ENCODE data around the gene SPTBN1.
"Not testable (repeated sequence)": the region's sequence is repeated elsewhere in the genome, so short reads cannot be mapped to it uniquely, and the experiment has no call there.

SPTBN1 gene

DNA sequence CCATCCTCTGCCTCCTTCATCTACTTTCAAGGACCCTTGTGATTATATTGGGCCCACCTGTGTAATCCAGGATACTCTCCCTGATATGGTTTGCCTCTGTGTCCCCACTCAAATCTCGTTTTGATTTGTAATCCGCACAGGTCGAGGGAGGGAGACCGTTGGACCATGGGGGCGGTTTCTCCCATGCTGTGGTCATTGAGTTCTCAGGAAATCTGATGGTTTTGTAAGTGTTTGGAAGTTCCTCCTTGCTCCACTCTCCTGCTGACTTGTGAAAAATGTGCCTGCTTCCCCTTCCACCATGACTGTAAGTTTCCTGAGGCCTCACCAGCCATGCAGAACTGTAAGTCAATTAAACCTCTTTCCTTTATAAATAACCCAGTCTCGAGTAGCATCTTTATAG is 225.3 kb downstream of the SPTBN1 start:
- no peak for DNase-seq

DNA sequence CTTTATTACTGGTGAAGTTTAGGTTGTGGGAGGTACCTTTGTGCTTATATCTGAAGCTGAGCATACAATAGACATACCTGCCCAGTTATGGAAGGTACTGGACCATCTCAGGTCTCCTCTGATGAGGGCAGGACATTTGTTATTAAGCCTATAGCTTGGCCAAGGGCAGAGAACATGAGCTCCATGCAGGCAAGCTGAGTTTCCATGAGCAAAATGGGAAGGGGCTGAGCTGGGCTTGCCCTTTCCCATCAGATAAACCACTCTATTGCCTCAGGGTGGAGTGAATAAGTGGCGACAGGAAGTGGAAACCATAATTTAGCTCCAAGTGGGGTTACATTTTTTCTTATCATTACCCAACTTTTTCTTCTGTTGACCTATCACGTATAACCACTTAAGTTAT is 227.5 kb downstream of the SPTBN1 start:
- DNase-seq = no peak

DNA sequence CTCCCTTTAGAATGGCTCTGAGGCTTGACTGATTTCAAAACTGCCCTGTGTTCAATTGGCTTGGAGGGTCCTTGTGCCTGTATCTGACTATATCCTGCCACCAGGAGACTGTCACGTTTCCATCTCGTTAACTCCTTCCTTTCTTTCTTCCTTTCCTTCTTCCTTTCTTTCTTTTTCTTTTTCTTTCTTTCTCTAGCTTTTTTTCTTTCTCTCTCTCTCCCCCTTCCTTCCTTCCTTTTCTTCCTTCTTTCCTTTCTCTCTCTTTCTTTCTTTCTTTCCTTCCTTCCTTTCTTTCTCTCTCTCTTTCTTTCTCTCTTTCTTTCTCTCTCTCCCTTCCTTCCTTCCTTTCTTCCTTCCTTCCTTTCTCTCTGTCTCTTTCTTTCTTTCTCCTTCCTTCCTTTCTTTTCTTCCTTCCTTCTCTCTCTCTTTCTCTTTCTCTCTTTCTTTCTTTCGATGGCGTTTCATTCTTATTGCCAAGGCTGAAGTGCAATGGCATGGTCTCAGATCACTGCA is 229.2 kb downstream of the SPTBN1 start:
- no peak for DNase-seq

DNA sequence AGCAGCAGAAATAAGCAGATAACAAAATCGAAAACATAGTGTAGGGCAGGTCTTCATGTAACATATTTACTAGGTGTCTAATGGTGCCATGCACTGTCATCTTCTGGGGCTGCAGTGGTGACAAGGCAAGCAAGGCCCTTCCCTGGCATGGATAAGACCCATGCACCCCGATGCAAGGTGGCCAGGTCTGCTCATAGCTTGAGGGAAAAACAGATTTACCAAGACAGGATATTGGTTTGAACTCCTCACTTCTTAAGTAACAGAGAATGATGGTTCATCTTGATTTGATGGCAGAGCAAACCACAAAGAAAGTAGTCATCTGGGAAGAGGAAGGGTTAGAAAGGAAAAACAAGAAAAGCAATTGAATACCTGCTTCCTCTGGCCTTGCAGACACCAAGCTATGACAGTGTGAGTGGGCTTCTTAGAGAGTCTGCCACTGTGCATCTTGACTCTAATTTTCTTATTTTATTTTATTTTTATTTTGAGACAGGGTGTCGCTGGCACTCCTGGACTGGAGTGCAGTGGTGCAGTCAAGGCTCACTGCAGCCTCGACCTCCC is 231.5 kb downstream of the SPTBN1 start:
- no peak for DNase-seq

DNA sequence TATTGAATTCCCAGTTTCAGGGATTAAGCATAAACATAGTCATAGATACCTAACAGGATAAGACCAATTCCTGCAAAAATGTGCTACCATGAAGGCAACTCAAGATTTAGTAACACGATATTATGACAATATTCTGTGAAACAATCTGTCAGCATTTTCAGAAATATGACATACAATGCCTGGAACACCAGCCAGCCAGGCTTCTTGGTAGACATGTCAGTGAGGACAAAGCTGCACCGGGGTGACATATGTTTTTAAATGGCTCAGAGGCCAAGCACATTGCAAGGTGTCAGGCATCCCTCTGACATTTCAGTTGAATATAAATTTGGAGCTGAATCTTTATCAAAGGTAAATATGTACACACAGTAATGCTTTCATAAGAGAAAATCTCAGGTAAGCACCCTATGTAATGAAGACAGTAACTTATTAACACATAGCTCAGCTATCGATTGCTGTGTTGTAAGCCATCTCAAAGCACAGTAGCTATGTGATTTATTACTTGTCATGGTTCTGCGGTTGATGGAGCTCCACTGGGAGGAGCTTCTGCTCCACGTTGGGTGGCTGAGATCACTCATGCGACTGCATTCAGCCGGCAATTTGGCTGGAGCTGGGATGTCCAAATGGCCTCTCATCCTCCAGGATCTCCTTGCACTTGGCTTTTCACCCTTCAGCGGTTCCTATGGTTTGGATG is 235.5 kb downstream of the SPTBN1 start:
- no peak for DNase-seq

DNA sequence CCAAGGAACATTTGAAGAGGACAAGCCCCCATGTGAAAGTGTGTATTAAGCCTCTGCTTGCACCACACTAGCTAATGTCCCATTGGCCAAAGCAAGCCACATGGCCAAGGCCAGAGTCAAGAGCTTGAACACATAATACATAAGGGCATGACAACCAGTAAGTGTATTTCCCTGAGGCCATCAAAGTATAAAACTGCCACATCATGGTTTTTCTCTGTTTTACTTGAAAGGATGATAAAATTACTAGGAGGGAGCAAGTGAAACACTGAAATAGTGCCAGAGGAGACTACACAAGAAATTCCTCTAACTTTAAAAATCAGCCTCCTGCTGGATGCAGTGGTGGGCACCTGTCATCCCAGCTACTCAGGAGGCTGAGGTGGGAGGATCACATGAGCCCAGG is 236.4 kb downstream of the SPTBN1 start:
- no peak for DNase-seq

DNA sequence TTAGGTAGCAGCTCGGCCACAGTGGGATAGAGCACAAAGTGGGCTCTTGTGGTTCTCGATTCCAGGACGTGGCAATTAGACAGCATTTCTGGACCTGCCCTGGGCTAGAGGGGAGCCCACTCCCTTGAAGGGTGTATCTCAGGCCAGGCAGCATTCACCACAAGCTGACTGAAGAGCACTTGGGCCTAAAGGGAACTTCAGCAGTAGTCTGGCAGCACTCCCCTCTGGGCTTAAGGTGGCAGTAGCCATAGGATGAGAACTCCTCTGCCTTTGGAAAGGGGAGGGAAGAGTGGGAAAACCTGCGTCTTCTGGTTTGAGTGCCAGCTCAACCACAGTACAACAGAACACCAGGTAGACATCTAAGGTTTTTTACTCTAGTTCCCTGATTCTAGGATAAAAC is 239.3 kb downstream of the SPTBN1 start:
- DNase-seq = no peak

DNA sequence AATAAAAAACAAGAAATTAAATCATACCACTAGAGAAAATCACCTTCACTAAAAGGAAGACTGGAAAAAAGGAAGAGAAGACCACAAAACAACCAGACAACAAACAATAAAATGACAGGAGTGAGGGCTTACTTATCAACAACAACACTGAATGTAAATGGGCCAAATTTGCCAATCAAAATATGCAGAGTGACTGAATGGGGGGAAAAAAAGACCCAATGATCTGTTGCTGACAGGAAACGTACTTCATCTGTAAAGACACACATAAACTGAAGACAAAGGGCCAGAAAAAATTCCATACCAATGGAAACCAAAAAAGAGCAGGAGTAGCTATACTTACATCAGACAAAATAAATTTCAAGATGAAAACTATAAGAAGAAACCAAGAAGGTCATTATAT is 241.8 kb downstream of the SPTBN1 start:
- no peak for DNase-seq

DNA sequence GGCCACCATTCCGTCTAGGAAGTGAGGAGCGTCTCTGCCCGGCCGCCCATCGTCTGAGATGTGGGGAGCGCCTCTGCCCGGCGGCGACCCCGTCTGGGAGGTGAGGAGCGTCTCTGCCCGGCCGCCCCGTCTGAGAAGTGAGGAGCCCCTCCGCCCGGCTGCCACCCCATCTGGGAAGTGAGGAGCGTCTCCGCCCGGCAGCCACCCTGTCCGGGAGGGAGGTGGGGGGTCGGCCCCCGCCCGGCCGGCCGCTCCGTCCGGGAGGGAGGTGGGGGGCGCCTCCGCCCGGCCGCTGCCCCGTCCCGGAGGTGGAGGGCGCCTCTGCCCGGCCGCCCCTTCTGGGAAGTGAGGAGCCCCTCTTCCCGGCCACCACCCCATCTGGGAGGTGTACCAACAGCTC is 242.8 kb downstream of the SPTBN1 start:
- not testable (repeated sequence) for DNase-seq

DNA sequence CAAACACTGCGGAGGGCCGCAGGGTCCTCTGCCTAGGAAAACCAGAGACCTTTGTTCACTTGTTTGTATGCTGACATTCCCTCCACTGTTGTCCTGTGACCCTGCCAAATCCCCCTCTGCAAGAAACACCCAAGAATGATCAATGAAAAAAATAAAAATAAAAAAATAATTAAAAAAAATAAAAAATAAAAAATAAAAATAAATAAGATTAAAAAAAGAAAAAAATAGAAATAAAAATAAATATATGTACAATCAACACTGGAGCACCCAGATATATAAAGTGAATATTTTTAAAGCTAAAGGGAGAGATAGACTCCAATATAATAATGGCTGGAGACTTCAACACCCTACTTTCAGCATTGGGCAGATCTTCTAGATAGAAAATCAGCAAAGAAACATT is 243.5 kb downstream of the SPTBN1 start:
- DNase-seq = no peak

DNA sequence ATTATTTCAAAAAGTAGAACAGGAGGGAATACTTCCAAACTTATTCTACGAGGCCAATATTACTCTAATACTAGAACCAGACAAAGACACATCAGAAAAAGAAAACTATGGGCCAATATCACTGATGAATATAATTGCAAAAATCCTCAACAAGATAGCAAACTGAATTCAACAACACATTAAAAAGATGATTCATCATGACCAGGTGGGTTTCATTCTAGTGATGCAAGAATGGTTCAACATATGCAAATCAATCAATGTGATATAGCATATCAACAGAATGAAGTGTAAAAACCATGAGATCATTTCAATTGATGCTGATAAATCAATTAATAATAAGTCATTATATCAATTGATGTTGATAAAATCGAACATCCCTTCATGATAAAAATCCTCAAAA is 244.9 kb downstream of the SPTBN1 start:
- no peak for DNase-seq

DNA sequence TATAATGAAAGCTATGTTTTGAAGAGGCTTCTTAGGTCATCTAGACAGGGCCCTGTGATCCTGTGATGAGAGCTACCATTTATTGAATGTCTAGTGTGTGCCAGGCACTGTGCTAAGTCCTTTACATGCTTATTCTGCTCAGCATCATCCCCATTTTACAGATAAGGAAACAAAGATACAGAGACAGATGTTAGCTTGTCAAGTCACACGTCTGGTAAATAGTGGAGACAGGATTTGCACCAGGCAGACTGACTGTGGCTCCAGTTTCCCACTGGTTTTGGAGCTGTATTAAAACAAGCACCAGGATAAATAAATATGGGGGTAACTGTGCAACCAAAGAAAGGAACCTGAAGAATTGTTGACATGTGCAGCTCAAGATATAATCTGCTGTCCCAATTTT is 248.1 kb downstream of the SPTBN1 start:
- no peak for DNase-seq

DNA sequence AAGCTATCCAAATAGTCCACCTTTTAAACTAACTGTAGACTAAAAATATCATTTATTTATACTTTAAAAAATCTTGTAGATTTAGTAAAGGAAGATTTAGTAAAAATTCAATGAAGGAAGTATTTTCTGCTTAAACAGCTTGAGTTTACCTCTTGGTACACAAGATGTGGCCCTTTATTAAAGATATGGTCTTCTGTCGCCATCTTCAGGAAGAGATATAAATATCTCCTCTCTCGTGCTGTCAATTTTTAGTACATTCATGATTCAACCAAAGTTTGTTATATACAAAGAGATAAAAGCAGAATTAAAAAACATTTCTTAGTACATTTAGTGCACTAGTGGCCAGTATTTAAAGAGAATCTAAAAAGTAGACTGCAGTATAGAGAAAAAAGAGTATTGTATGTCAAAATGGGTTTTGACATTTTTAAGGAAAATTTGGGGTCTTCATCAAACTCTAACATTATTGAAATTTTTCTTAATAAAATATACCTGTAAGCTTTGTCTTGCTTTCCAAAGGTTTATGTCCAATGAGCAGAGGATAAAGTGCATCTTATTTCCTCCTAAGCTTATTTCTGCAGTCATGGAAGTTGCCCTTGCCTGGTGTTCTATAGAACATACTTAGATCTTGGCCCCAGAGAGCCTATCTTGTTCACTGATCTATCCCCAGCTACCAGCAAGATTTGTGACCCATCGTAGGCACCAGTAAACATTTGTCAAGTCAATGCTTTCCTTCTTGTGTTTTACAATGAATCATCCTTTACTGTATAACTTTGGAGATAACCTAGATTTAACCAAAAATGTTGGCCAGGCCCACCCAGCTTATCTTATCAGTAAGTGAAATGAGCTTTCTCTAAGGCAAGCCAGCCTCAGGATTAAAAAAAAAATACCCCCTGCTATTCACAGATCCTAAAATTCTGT is 248.8 kb downstream of the SPTBN1 start:
- DNase-seq = no peak

DNA sequence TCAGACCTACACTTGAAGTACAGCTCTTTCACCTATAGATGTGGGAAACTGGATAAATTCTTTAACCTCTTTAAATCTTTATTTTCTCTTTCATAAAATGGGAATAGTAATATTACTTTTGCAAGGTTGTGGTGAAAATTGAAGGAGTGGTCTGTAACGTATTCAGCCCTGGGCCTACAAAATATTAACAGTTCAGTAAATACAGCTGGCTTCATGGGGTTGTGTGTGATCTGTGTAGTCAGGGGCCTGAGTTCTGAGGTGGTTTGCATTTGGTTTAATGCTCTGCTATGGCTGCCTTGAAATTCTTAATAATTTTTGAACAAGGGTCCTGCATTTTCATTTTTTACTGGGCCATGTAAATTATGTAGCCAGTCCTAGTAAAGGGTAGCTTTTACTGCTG is 250.5 kb downstream of the SPTBN1 start:
- no peak for DNase-seq

DNA sequence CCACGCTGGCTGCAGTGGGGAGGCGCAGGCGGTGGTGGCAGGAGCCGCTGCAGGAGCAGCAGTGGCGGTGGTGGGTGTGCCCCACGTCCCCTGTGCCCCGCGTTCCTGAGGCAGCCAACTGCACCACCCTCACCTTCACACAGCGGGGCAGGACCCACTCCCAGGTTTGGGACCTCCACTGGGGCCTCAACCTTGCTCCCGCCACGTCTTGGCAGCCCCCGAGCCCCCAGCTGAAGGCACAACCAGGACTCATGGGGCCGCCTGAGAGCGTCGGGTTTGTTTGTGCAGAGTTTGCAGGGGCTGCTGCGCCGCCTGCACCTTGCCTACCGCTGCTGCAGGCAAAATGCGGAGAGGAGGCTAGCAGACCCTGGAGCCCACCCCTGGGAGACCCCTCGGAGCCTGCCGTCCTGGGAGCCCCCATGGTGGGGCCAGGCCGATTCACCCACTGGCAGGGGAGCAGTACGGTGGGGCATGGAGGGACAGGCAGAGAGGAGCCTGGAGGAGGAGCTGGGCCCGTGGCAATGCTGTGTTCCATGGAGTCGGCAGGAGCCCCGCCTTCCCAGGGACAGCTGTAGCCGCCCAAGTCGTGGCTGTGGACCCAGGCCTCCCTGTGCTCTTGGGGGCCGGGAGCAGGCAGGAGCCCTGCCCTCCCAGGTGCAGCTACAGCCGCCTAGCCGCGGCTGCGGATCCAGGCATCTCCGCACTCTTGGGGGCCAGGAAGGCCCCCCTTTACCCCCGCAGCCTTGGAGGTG is 252.6 kb downstream of the SPTBN1 start:
- no peak for DNase-seq

DNA sequence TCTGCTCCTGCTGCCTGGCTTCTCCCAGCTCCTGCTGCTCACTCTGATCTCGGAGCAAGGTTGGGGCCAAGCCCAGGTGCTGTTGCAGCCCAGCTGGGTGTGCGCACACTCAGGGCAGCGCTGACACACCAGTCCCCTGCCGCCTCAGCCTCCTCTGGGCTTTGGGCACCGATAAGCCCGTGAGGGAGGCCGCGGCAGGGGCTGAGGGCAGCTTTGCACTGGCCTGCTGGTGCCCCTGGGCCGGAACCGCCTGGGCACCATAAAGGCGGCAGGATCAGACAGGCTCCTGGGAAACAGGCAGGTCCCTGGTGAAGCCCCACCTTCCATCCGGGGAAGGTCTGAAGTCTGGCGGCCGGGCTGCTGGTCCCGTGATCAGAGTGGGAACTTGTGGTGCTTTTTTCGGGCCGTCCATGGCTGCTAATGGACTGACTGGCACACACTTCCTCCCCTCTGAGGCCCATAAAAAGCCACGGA is 253.2 kb downstream of the SPTBN1 start:
- DNase-seq = no peak

DNA sequence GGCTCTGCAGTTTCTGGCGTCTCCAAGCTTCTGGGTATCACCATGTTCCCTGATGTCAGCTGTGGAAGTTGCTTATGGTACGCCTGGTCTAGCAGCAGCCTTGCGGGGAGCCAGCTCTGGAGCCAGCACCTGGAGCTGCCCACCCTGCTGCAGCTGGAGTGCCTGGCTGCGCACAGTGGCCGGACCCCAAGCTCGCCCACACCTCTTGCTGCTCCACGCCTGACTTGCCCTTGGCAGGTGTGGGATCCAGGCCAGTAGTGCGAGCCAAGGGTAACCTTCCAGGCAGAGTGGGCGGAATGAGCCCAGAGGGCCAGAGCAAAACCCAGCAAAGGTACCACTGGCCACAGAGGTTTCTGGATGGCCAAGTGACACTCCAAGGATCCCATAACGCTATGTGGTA is 254.1 kb downstream of the SPTBN1 start:
- no peak for DNase-seq

DNA sequence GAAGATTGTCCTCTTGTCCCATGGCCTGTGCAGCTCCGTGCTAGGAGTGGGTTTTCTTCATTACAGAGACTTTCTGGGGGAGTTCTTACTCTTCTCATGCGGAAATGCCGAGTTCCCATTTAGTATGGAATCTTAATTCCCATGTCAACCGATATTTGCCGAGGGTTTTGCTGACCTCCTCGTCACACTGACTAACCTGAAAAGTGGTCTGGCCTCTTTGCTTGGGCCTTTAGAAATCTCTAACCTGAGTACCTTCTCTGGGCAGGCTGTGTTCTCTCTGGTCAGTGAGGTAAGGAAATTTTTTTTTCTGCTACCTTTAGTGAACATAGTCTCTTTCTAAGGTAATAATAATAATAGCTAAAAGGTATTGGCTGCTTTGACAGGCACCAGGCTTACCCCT is 256.4 kb downstream of the SPTBN1 start:
- no peak for DNase-seq

DNA sequence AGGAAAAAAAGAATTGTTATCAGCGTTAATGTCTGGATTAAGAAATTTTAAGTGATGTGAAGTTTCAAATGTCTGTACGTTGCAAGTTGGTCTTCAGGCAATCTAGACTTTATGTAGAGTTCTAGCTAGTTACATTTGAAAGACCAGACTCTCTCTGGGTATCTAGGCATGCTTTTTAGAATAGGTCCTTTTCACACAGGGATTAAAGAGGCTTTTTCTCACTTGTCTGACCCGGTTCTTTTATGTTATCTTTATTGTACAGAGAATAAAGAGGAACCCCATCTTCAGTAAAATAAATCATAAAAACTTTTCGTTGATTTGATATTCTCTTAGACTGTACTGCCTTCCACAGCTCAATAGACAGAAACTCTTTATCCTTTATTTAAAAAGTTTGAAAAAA is 258.9 kb downstream of the SPTBN1 start:
- DNase-seq = no peak

DNA sequence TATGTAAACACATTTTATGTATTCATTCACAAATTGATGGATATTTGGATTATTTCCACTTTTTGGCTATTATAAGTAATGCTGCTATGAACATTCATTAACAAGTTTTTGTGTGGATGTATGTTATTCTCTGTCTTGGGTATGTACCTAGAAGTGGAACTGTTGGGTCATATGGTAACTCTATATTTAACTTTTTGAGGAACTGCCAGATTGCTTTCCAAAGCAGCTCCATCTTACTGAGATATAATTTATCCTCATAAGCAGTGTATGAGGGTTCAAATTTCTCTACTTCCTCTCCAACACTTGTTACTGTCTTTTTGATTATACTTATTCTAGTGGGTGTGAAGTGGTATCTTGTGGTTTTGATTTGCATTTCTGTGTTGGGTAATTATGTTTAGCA is 260.2 kb downstream of the SPTBN1 start:
- DNase-seq = no peak

DNA sequence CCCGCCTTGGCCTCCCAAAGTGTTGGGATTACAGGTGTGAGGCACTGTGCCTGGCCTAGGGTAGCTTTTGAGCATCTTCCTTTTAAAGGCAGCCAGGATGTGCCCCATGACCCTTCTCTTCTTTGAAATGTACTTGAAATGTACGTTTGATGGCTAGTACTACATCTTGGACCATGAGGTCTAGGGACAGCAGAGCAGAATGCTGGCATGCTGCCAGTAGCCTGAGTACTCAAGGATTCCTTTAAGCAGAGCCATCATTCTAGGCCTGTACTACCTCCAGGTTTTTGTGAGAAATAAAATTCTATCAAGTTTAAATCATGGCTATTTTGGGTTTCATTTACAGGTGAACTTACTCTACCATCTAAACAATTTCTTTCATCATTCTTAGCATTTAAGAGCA is 264.4 kb downstream of the SPTBN1 start:
- no peak for DNase-seq

Measured in NCI-H1048 (cell line).